ENCODE measurements around the gene CASP9.

CASP9 gene

GRCh38 chr1:15524021-15524282, at the start of gene CASP9:
Gene CASP9 (minus strand): TSS chr1:15524215. CDS start chr1:15524200, 15 bp downstream.
- no peak for DNase-seq (ENCODE audit: low read depth in 3 of 3)

GRCh38 chr1:15573477-15573876, 49.5 kb upstream of the CASP9 start:
- no peak for DNase-seq (ENCODE audit: low read depth in 3 of 3)

DNA sequence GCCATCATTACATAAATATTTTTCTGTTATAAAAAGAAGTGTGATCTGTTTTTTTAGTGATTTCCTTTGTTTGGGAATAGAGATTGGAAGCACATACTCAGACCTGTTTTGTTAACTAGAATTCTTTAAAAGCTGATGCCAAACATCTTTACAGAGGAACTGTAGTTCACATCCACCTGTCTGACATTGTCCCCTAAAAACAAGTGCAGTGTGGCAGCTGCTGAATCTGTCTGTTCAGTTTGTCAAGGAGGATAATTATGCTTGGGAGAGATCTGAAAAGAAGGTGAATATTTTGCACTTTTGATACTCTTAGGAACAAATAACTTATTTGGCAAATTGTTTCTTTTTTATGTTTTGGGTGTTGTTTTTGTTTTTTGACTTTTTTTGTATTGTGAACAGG, 47.3 kb upstream of the CASP9 start:
- DNase-seq (ENCODE audit: low read depth in 3 of 3): no peak

GRCh38 chr1:15570861-15571260, 46.8 kb upstream of the CASP9 start:
- DNase-seq (ENCODE audit: low read depth in 3 of 3): no peak

DNA sequence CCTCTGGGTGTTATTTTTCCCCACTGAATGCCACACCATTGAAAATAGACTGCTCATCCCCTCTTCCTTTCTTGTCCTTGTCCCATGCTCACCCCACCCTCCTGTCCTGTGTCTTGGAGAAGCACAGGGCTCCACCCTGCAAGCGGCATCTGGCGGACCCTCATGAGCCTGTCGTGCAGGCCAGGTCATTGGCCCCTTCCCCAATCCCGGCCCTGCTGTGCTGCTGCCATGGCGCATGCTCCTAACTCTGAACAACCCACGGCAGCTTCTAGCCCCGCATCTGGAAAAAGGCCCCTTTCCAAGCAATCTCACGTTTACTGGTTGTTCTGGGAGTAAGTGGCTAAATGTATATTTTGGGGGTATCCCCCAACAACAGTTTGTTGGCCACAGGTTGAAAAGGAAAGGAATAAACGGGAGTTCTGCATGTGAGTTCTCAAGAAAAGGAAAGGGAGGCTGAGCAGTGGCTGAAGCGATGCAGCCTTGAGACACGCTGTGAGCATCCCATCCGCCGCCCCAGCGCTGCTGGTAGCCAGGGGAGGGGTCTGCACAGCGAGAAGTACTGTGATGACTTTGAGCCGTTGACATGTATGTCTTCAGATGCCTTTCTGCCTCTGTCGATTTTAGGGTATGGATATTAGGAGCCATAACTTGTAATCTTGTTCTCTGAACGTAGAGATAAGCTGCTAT, 44.5 kb upstream of the CASP9 start:
- no peak for DNase-seq (ENCODE audit: low read depth in 3 of 3)

DNA sequence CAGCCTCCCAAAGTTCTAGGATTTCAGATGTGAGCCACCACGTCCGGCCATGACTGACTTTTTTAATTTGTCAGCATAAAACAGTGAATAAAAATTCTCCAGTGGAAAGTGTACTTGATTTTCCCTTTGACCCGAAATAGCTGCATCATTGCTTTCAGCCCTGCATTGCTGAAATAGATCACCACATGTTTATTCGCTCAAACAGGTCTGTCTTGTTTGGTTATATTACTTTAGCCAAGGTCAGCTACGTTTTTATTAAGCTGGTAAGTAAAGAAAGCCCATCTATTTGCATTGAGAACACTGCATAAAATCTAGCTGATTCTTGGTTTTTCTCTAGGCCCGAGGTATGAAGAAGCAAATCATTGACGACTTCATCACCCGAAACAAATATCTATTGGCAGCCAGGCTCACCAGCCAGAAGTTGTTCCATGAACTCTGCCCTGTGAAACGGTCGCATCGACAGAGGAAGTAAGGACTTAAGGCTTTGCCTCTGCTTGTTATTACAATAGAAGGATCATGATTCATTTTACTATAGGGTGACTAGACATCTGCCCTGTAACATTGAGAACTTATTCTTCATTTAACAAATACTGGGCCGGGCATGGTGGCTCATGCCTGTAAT, 35.3 kb upstream of the CASP9 start:
- no peak for DNase-seq (ENCODE audit: low read depth in 3 of 3)

- no peak for DNase-seq (ENCODE audit: low read depth in 3 of 3)
Measured at GRCh38 chr1:15558516-15558915, 34.5 kb upstream of the CASP9 start.

- DNase-seq (ENCODE audit: low read depth in 3 of 3): no peak
Measured at GRCh38 chr1:15557594-15557993, 33.6 kb upstream of the CASP9 start.

- no peak for DNase-seq (ENCODE audit: low read depth in 3 of 3)
Measured at GRCh38 chr1:15557008-15557407, 33.0 kb upstream of the CASP9 start.

GRCh38 chr1:15550573-15550972, 26.6 kb upstream of the CASP9 start:
- no peak for DNase-seq (ENCODE audit: low read depth in 3 of 3)

- DNase-seq (ENCODE audit: low read depth in 3 of 3): no peak
Measured at GRCh38 chr1:15546641-15547040, 22.6 kb upstream of the CASP9 start.

DNA sequence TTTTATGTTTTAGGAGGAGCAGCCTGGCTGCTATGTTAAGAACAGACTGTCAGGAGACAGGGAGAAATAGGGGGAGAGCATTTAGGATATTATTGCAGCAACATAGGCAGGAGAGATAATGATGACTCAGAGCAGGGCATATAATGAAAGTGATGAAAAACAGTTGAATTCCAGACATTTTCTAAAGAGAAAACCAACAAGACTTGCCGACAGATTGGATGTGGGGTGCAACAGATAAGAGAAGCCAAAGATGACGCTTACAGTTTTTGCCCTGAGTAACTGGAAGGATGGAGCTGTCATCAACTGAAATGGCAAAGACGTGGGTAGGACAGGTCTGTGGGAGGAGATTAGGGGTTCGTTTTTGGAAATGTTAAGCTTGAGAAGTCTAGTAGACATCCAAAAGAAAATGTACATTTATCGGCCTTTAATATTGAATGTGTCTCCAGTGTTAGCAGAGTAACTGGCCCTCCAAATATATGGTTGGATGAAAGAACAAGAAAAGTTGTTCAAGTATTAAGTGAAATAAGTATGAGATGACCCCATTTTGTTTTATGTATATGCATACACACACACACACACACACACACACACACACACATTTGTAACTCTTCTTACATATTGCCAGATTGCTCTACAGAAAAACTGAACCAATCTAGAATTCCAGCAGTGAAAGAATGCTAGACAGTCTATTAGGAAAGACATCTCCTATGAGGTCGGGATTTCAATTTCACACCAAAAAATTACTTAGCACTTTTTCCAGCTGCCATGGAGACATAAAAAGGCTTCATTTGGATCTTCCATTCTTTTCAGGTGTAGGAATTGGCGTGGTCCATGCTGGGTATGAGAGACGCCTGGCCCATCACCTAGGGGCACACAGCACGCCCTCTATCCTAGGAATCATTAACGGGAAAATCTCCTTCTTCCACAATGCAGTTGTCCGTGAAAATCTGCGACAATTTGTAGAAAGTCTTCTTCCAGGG, 19.9 kb upstream of the CASP9 start:
- no peak for DNase-seq (ENCODE audit: low read depth in 3 of 3)

DNA sequence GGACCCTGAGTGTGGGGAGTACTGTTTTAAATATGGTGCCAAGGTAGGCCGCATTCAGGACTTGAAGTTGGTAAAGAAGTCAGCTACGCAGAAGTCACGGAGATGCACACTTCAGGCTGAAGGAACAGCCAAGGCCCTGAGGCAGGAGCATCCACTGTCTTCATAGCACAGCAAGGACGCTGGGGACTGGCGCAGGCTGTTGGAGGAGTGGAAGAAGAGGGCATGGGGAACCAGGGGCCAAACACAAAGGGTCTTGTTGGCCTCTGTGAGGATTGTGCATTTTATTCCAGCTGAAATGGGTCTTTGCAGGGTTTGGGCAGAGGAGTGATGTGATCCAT, 19.2 kb upstream of the CASP9 start:
- DNase-seq (ENCODE audit: low read depth in 3 of 3): no peak

GRCh38 chr1:15542388-15543250, 18.6 kb upstream of the CASP9 start:
- DNase-seq (ENCODE audit: low read depth in 3 of 3): no peak

DNA sequence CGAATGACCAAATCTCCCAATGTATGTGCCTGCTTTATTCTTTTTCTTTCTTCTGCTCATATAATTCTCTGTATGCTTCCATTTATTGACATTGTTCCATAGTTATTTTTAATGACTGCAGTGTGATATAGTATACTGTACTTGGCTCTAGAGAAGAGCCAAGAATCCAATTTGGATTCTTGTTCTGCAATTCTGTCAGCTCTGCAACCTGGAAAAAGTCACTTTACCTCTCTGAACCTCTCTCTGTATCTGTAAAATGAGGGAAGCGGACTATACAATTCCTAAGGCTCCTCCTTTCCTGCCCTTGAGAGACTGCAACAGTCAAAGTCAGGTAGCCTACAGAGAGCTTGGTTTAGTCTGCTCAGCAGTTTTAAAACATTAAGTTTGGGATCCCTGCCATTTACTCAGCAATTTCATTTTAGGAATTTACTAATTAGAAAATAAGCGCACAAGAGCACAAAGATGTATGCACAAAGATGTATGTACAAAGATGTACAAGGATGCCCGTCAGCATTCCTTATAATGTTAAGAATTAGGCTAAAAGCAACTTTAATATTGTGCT, 17.3 kb upstream of the CASP9 start:
- DNase-seq (ENCODE audit: low read depth in 3 of 3): no peak

- DNase-seq (ENCODE audit: low read depth in 3 of 3): no peak
Measured at GRCh38 chr1:15540186-15540585, 16.2 kb upstream of the CASP9 start.

DNA sequence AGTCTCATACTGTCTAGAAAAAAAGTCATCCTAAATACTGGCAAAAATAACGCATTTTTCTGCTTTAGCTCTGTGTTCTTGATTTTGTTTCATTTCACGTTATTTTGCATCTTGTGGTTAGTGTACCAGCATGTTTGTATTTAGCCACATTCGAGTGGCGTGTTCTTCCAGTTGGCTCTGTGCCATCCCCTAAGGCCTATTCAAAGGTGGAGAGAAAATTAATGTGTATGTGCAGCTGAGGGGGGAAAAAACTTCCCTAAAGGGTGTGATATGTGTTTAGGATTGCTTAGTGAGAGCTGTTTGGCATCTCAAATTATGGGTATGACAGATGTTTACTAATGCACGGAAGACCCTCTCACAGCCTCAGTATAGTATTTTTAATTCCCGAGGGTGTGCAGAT, 14.8 kb upstream of the CASP9 start:
- no peak for DNase-seq (ENCODE audit: low read depth in 3 of 3)

DNA sequence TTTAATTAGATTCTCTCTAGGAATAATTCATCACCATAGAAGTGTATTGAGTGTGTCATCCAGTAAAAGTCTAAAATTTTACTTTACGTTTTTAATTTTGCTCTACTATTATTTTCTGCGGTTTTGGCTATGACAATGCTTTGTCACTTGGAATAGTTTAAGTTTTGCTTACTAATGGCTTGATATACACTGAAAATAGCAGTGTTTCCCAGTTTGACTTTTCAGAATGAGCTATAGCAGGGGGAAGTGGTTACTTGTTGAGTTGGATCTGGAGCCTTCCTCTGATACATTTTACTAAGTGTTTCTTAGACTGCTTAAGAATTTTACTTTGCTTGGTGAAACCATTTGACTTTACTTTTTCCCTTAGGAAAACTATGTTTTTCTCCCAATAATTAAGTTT, 7.7 kb upstream of the CASP9 start:
- no peak for DNase-seq (ENCODE audit: low read depth in 3 of 3)

GRCh38 chr1:15531003-15531402, 7.0 kb upstream of the CASP9 start:
- no peak for DNase-seq (ENCODE audit: low read depth in 3 of 3)

- DNase-seq (ENCODE audit: low read depth in 3 of 3): peak; percentile 78 to 95 (median 88)
Measured at GRCh38 chr1:15526490-15527339, 2.7 kb upstream of the CASP9 start, which contains the start of gene DNAJC16. Gene DNAJC16 (plus strand): TSS chr1:15526848. CDS start chr1:15529106, 2,258 bp downstream.
